Right atrium auricular region (tissue), 2 donors: Measurements from ENCODE around the gene GPATCH4. TPM values are rescaled to one million over a fixed set of nuclear protein-coding genes. Genes with fewer than 3 reads are reported as not detected.

Source experiments
- DNase-seq: peaks from one replicate; pipeline ENCODE4 v3.0.0-alpha.2; 2019; ENCODE audit warnings: low spot score
- H3K27ac ChIP-seq, 2 donors: fragments of 200-600 bp; sonication (generic); 1 replicate in 1 of 2; 2 replicates in 1 of 2; pipeline ENCODE4 v1.5.1; 2016 to 2019
- H3K27me3 ChIP-seq, 2 donors: fragments of 200-600 bp; sonication (generic); one replicate each; pipeline versions ENCODE4 v1.5.1 to v1.6.0; 2017 to 2019
- H3K36me3 ChIP-seq: fragments of 200-600 bp; sonication (generic); one replicate; pipeline ENCODE4 v1.5.1; 2016
- H3K4me1 ChIP-seq, 2 donors: fragments of 200-600 bp; sonication (generic); one replicate each; pipeline versions ENCODE4 v1.5.1 to v1.6.0; 2017 to 2019
- H3K4me3 ChIP-seq, 2 donors: fragments of 200-600 bp; sonication (generic); 1 replicate in 1 of 2; 2 replicates in 1 of 2; pipeline ENCODE4 v1.5.1; 2017 to 2019; ENCODE audit warnings: mild to moderate bottlenecking in 1 of 2, moderate library complexity in 1 of 2
- H3K9me3 ChIP-seq, 2 donors: fragments of 200-600 bp; sonication (generic); one replicate each; pipeline ENCODE4 v1.5.1; 2019
- total RNA-seq, 2 donors: library from RNA; depleted of rRNA; stranded (reverse); fragments of >200 nt; gene quantifications; one replicate each; pipeline ENCODE4 v1.1.0, GENCODE V29; 2016
- TF ChIP-seq, protein P1 (sequence below), 2 donors: fragments of 200-600 bp; sonication (generic); IDR thresholded peaks; one replicate each; pipeline ENCODE4 v1.5.1; 2019; ENCODE audit warnings: antibody characterized with exemption in 2 of 2

Gene GPATCH4
- total RNA-seq, 2 donors from 2014 or later = 12.7 to 14.3 TPM

- DNase-seq = no peak
- Histone ChIP-seq H3K27me3 (no peaks in the 10 kb centered on the region), H3K4me1 (peaks cover 0 to 19% of the 10 kb centered on the region in 2 donors), H3K9me3 (no peaks in the 10 kb centered on the region), H3K4me3 (peak overlapping the region in 1 of 2 donors; percentile 45), H3K27ac (no peak overlapping the region), H3K36me3 (no peaks in the 10 kb centered on the region)
- TF ChIP-seq, protein P1, sequence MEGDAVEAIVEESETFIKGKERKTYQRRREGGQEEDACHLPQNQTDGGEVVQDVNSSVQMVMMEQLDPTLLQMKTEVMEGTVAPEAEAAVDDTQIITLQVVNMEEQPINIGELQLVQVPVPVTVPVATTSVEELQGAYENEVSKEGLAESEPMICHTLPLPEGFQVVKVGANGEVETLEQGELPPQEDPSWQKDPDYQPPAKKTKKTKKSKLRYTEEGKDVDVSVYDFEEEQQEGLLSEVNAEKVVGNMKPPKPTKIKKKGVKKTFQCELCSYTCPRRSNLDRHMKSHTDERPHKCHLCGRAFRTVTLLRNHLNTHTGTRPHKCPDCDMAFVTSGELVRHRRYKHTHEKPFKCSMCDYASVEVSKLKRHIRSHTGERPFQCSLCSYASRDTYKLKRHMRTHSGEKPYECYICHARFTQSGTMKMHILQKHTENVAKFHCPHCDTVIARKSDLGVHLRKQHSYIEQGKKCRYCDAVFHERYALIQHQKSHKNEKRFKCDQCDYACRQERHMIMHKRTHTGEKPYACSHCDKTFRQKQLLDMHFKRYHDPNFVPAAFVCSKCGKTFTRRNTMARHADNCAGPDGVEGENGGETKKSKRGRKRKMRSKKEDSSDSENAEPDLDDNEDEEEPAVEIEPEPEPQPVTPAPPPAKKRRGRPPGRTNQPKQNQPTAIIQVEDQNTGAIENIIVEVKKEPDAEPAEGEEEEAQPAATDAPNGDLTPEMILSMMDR (IDR thresholded peaks at IDR 0.05) = no peak
These were observed 28.6 kb downstream of the GPATCH4 start for GRCh38 chr1:156572663-156573018.

- H3K4me1 ChIP-seq = peaks cover 0 to 19% of the 10 kb centered on the region in 2 donors
- no peaks in the 10 kb centered on the region for H3K36me3 ChIP-seq
- peak within 1 kb of the TSS; percentile 10 to 45 for H3K4me3 ChIP-seq
- no peak within 1 kb of the TSS for H3K27ac ChIP-seq
- no peaks in the 10 kb centered on the region for H3K9me3 ChIP-seq
- TF ChIP-seq, protein P1 (IDR thresholded peaks at IDR 0.05) = no peak
- no peaks in the 10 kb centered on the region for H3K27me3 ChIP-seq
- DNase-seq = peak; percentile 73
These were observed 29.2 kb downstream of the GPATCH4 start, which contains the start of gene IQGAP3 for GRCh38 chr1:156571919-156572662. Gene IQGAP3, minus strand, starts transcription at chr1:156572565. Its CDS starts 36 bp downstream, at chr1:156572529.

- TF ChIP-seq, protein P1 (IDR thresholded peaks at IDR 0.05) = no peak
- H3K27me3 ChIP-seq = no peaks in the 10 kb centered on the region
- no peaks in the 10 kb centered on the region for H3K9me3 ChIP-seq
- no peaks in the 10 kb centered on the region for H3K36me3 ChIP-seq
- no peak overlapping the region for H3K27ac ChIP-seq
- H3K4me1 ChIP-seq = peaks cover 0 to 19% of the 10 kb centered on the region in 2 donors
- no peak for DNase-seq
- no peak overlapping the region for H3K4me3 ChIP-seq
These were observed 29.9 kb downstream of the GPATCH4 start for GRCh38 chr1:156571261-156571852.

- H3K9me3 ChIP-seq = no peaks in the 10 kb centered on the region
These were observed 34.8 kb downstream of the GPATCH4 start for GRCh38 chr1:156566436-156566835.

DNA sequence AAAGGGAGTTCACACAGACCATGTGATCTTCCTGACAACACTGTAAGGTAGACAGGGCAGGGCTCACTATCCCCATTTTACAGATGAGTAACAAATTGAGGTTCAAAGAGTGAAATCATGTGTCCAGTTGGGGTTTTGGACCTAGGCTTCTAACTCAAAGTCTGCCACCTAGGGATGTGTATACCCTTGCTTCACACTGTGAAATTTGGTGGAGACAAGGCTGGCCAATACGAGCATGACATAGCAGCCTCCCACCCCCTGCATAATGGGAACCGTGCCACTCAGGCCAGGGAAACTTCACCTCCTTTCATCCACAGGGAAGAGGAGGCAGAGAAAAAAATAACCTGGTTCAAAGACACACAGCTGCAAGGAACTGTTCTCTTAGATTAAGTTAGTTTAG lies 35.8 kb downstream of the GPATCH4 start:
- H3K27me3 ChIP-seq = no peaks in the 10 kb centered on the region

More at GRCh38 chr1:156566436-156566835, 34.8 kb downstream of the GPATCH4 start:
- Histone ChIP-seq H3K27me3 (no peaks in the 10 kb centered on the region), H3K27ac (no peak overlapping the region), H3K4me1 (peaks cover 0 to 4% of the 10 kb centered on the region in 2 donors), H3K4me3 (no peak overlapping the region), H3K36me3 (no peaks in the 10 kb centered on the region)
- no peak for DNase-seq
- TF ChIP-seq, protein P1 (IDR thresholded peaks at IDR 0.05) = no peak

More for the DNA sequence above, 35.8 kb downstream of the GPATCH4 start:
- Histone ChIP-seq H3K4me1 (no peaks in the 10 kb centered on the region), H3K27ac (no peak overlapping the region), H3K36me3 (no peaks in the 10 kb centered on the region), H3K9me3 (no peaks in the 10 kb centered on the region), H3K4me3 (no peak overlapping the region)
- no peak for DNase-seq
- TF ChIP-seq, protein P1 (IDR thresholded peaks at IDR 0.05) = no peak
